ENCODE results near the gene TP53TG3B.
"Not testable (repeated sequence)": the region's sequence is repeated elsewhere in the genome, so short reads cannot be mapped to it uniquely, and the experiment has no call there.

TP53TG3B gene, protein sequence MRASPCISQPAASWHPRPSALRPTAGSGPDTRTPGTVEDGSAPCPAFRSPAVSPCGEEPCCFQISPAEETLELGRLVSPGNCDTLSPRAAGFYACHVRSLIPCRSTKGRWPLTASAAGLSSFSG

DNA sequence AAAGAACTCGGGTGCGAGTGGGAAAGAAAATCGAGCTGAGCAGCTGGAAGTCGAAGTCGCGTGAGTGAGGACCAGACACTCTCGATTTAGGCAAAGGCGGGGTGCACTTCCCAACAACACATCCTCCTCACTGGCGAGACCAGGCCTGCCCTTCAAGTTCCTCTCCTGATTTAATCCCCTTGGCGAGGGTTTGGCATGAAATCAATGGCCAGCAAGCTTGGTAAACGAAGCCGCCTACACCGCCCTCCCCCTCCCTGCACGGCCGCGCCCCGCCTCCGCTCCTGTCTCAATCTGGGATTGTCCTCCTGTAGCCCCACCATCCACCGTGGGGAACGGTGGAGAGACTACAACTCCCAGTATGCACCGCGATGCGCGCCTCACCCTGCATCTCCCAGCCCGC lies at the start of gene TP53TG3B:
Gene TP53TG3B (plus strand): TSS at position 301 of the 400 bp plus-strand sequence. CDS start 68 bp downstream, at position 369.
- not testable (repeated sequence) for DNase-seq

DNA sequence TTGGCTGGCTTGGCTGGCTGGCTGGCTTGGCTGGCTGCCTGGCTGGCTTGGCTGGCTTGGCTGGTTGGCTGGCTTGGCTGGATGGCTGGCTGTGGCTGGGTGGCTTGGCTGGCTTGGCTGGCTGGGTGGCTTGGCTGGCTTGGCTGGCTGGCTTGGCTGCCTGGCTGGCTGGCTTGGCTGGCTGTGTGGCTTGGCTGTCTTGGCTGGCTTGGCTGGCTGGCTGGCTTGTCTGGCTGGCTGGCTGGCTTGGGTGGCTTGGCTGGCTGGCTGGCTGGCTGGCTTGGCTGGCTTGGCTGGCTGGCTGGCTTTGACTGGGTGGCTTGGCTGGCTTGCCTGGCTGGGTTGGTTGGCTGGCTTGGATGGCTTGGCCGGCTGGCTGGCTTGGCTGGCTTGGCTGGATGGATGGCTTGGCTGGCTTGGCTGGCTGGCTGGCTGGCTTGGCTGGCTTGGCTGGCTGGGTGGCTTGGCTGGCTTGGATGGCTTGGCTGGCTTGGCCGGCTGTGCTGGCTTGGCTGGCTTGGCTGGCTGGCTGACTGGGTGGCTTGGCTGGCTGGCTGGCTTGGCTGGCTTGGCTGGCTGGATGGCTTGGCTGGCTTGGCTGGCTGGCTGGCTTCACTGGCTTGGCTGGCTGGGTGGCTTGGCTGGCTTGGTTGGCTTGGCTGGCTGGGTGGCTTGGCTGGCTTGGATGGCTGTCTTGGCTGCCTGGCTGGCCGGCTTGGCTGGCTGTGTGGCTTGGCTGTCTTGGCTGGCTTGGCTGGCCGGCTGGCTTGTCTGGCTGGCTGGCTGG lies 24.2 kb upstream of the TP53TG3B start:
- peak; percentile 36 for DNase-seq

DNA sequence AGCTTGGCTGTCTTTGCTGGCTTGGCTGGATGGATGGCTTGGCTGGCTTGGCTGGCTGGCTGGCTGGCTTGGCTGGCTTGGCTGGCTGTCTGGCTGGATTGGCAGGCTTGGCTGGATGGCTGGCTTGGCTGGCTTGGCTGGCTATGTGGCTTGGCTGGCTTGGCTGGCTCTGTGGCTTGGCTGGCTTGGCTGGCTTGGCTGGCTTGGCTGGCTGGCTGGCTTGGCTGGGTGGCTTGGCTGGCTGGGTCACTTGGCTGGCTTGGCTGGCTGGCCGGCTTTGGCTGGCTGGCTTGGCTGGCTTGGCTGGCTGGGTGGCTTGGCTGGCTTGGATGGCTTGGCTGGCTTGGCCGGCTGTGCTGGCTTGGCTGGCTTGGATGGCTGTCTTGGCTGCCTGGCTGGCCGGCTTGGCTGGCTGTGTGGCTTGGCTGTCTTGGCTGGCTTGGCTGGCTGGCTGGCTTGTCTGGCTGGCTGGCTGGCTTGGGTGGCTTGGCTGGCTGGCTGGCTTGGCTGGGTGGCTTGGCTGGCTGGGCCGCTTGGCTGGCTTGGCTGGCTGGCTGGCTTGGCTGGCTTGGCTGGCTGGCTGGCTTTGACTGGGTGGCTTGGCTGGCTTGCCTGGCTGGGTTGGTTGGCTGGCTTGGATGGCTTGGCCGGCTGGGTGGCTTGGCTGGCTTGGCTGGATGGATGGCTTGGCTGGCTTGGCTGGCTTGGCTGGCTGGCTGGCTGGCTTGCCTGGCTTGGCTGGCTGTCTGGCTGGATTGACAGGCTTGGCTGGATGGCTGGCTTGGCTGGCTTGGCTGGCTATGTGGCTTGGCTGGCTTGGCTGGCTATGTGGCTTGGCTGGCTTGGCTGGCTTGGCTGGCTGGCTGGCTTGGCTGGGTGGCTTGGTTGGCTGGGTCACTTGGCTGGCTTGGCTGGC lies 22.8 kb upstream of the TP53TG3B start:
- peak; percentile 33 for DNase-seq

DNA sequence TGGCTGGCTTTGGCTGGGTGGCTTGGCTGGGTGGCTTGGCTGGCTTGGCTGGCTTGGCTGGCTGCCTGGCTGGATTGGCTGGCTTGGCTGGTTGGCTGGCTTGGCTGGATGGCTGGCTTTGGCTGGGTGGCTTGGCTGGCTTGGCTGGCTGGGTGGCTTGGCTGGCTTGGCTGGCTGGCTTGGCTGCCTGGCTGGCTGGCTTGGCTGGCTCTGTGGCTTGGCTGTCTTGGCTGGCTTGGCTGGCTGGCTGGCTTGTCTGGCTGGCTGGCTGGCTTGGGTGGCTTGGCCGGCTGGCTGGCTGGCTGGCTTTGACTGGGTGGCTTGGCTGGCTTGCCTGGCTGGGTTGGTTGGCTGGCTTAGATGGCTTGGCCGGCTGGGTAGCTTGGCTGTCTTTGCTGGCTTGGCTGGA lies 22.1 kb upstream of the TP53TG3B start:
- peak; percentile 21 for DNase-seq

DNA sequence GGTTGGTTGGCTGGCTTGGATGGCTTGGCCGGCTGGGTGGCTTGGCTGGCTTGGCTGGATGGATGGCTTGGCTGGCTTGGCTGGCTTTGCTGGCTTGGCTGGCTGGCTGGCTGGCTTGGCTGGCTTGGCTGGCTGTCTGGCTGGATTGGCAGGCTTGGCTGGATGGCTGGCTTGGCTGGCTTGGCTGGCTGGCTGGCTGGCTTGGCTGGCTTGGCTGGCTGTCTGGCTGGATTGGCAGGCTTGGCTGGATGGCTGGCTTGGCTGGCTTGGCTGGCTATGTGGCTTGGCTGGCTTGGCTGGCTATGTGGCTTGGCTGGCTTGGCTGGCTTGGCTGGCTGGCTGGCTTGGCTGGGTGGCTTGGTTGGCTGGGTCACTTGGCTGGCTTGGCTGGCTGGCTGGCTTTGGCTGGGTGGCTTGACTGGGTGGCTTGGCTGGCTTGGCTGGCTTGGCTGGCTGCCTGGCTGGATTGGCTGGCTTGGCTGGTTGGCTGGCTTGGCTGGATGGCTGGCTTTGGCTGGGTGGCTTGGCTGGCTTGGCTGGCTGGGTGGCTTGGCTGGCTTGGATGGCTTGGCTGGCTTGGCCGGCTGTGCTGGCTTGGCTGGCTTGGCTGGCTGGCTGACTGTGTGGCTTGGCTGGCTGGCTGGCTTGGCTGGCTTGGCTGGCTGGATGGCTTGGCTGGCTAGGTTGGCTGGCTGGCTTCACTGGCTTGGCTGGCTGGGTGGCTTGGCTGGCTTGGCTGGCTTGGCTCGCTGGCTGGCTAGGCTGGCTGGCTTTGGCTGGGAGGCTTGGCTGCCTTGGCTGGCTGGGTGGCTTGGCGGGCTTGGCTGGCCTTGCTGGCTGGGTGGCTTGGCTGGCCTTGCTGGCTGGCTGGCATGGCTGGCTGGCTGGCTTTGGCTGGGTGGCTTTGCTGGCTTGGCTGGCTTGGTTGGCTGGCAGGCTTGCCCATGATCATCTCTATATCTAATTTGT lies 21.3 kb upstream of the TP53TG3B start:
- peak; percentile 32 for DNase-seq

Measured in activated effector memory CD4-positive, alpha-beta T cell treated with Interleukin-2 at 50 U/mL for 16 hours (primary cell).